Left renal pelvis (tissue), 4 donors: ENCODE measurements around the gene BCKDHB. TPM values are rescaled to one million over a fixed set of nuclear protein-coding genes. Genes with fewer than 3 reads are reported as not detected.

ENCODE experiments used
- DNase-seq, 4 donors: peaks; one replicate each; pipeline ENCODE4 v3.0.0-alpha.2; 2013; ENCODE audit warnings: low read depth in 4 of 4, low spot score in 3 of 4
- polyA plus RNA-seq, 4 donors: library from polyadenylated mRNA; unstranded; fragments of 120-200 nt; gene quantifications; one replicate each; pipeline ENCODE4 v1.2.1, GENCODE V29; 2013; ENCODE audit not compliant: insufficient read length in 4 of 4

Gene BCKDHB
- polyA plus RNA-seq, 4 donors = 22.6 to 37.5 (median 29.8) TPM

DNA sequence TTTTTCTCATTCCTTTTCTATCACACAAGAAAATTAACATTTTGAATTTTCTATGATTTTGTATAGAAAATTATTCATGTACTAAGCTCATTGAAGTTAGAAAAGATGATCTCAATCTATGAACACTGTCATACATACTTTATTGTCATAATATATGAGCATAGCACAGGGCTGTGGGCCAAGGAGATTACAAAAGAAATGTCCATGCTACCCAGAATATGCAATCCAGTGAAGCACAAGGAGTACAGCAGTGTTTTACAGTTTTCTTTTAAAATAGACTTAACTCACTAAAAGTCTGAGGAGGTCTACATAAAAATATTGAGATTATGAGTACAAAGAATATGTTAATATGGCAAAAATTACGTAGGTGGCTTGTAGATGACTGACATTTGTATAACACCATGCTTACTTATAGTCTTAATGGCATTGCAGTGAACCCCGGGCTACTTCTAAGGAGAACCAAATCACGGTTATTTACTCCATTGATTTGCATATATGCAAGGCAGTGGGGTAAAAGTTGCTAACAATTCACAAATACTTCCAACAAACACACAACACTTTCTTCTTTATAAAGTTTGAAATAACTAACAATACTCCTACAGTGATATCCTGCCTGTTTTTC is 257.1 kb downstream of the BCKDHB start:
- no peak for DNase-seq

- DNase-seq = no peak
Measured at GRCh38 chr6:80364149-80364548, 257.7 kb downstream of the BCKDHB start.

GRCh38 chr6:80366051-80366450 is 259.6 kb downstream of the BCKDHB start:
- DNase-seq = no peak

DNA sequence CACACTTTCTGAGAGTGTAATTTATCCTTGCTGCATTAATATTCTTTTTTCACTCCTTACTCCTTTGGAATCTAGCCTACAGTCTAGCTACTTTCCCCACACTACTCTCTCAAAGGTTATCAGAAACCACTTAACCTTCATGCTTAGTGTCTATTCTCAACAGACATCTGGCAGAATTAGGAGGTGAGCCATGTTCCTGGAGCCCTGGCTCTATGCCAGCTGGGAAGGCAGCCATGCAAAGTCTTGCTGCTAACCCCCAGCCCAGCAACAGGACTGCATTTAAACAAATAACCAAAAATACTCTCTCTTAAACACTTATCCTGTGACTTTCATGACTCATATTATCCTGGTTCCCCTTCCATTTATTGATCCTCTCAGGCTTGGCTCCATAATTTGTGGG is 260.2 kb downstream of the BCKDHB start:
- DNase-seq = no peak

GRCh38 chr6:80376411-80376810 is 269.9 kb downstream of the BCKDHB start:
- DNase-seq = no peak

DNA sequence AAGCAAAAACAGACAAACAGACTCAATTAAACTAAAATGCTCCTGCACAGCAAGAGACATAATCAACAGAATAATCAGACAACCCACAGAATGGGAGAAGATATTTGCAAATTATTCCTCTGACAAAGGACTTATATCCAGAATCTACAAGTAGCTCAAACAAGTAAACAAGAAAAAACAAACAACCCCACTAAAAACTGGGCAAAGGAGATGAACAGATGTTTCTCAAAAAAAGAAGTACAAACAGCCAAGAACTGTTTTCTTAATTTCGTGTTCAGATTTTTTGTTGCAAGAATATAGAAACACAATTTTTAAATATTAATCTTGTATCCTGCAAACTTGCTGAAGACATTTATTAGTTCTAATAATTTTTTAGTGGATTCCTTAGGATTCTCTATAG is 274.1 kb downstream of the BCKDHB start:
- no peak for DNase-seq

DNA sequence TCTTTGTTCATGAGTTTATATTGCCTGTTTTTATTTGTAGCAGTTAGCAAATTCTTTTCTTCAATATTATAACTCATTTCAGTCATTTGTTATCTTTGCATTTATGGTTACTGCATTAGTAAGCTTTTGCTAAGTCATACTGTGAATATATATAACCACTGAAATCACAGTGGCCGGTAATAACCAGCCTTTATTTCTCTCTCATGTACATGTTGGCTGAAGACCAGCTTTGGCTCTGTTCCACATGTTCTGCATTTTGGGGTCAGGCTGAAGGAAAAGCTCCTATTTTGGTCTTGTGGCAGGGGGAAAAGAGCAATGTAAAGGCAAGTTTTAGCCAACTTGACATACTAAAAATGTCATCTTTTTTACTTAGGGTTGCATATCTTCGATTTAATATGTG is 276.3 kb downstream of the BCKDHB start:
- peak; percentile 33 to 61 (median 44) for DNase-seq

DNA sequence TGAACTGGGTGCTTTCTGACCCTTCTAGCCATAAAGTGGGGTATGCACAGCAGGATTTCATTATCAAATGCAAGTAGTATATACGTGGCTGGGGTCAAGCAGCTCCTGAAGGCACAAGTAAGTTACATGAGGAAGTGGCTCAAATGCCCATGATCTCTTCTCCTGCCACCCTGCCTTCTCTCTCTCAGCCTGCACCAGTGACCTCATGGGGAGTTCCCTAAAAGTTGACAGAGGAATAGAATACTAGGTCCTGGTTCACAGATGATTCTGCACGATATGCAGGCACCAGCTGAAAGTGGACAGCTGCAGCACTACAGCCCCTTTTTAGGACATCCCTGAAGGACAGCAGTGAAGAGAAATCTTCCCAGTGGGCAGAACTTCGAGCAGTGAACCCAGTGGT is 282.0 kb downstream of the BCKDHB start:
- DNase-seq = no peak

Other genes with a start within 250 kb of the BCKDHB start
- 1 to 10 TPM; 3.2 to 8.0 (median 4.1) TPM for gene ELOVL4, start 159.1 kb upstream of the BCKDHB start, polyA plus RNA-seq
- 10 to 100 TPM; 18.3 to 28.5 (median 20.5) TPM for gene TTK, start 102.0 kb upstream of the BCKDHB start, polyA plus RNA-seq